ENCODE measurements around the gene ZC3H18.

Gene ZC3H18

GRCh38 chr16:88627531-88628411 is 57.6 kb downstream of the ZC3H18 start:
- no peak for DNase-seq

GRCh38 chr16:88628512-88628974 is 58.3 kb downstream of the ZC3H18 start:
- DNase-seq = peak; percentile 37

GRCh38 chr16:88629835-88630234 is 59.6 kb downstream of the ZC3H18 start:
- no peak for DNase-seq

- no peak for DNase-seq
Observed at GRCh38 chr16:88630433-88630832, 60.2 kb downstream of the ZC3H18 start.

DNA sequence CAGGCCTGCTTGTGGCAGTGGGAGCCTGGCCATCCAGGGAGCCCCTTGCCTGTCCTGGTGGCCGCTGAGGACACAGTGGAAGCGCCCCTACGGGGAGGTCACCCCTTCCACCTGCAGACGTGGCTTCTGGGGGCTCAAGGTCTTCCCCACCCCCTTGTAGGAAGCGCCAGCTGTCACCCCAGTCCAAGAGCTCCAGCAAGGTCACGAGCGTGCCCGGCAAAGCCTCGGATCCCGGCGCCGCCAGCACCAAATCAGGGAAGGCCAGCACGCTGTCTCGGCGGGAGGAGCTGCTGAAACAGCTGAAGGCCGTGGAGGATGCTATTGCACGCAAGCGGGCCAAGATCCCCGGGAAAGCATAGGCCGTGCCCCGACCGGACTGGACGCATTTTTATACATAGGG is 60.7 kb downstream of the ZC3H18 start:
- no peak for DNase-seq

DNA sequence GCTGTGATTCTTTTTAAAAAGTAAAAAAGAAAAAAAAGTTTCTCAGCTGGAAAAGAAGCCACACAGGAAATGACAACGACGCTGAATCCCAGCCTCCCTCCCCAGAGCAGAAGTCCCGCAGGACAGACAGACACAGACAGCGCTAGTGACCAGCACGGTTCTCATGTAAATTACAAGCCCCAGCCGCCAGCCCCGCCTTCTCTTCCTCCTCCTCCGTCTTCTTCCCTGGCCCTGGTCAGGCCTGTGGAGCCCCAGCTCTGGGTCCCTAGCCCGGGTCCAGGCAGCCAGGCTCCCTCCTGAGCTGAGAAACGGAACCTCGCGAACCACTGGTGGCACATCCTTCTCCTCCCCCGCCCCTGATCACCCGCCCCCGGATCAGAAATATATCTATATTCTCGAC is 61.2 kb downstream of the ZC3H18 start:
- DNase-seq = no peak

GRCh38 chr16:88631920-88632586 is 61.9 kb downstream of the ZC3H18 start:
- DNase-seq = no peak

DNA sequence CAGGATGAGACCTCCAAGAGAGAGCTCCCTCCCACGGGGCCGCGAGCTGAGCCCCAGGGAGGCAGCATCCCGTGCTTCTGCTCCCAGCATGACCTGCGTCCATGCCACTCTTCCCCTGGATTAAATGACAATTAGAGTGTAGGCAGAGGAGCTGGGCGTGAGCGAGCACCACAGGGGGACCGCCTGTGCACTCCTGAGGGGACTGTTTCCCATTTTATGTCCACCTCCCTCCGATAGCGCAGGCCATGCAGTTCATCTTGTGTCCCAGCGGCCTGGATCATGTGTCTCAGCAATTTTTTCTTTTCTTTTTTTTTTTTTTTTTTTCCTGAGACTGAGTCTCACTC is 62.4 kb downstream of the ZC3H18 start:
- no peak for DNase-seq

DNA sequence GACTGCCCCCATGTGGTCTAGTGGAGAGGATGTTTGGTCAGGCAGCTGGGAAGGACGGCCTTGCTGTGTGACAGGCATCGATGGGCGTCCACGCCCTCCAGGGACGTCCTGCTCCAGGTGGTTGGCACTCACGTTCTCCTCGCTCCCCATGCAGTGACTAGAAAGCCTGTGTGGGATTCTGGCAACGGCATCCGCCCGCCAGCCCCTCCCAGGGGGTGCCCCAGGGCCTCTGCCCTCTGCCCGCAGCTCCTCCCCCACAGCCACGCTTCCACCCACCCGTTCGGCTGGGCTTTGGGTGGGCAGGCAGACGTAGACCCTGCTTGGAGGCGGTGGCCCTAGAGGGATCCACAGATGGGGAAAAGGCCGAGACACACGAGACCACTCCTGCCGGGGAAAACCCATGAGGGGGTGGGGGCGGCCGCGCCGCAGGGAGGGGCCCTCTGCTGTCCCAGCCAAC is 63.5 kb downstream of the ZC3H18 start:
- DNase-seq = peak; percentile 54

GRCh38 chr16:88634141-88634993 is 64.2 kb downstream of the ZC3H18 start:
- peak; percentile 53 for DNase-seq

DNA sequence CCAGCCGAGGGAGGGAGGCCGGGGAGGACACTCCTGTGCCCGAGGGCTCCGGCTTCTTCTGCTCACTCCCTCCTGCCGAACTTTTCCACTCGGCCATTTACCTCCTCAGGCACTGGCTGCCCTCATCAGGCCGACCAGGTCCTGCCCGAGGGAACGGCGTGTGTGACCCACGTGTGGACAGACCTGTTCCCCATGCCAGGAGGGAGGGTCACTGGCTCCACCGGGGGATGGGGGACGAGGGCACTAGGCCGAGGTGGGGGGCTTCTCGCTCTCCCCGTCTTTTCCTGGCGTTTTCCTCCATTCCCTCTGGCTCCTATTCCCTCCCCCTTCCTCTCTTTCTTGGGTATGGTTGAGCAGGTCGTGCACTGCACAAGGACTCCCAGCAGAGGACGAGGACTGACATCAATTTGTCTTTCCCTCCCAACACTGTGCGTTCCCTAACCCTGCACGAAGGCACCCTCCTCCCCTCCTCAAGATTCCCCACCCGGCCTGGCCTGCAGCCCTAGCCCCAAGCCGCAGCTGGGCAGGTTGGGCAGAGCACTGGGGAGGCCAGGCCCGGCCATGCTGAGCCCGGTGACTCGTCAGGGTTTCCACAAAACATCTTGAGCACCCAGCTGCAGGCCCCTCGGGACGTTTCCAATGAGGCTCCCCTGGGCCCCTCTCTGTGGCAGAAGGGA is 64.9 kb downstream of the ZC3H18 start:
- DNase-seq = no peak

DNA sequence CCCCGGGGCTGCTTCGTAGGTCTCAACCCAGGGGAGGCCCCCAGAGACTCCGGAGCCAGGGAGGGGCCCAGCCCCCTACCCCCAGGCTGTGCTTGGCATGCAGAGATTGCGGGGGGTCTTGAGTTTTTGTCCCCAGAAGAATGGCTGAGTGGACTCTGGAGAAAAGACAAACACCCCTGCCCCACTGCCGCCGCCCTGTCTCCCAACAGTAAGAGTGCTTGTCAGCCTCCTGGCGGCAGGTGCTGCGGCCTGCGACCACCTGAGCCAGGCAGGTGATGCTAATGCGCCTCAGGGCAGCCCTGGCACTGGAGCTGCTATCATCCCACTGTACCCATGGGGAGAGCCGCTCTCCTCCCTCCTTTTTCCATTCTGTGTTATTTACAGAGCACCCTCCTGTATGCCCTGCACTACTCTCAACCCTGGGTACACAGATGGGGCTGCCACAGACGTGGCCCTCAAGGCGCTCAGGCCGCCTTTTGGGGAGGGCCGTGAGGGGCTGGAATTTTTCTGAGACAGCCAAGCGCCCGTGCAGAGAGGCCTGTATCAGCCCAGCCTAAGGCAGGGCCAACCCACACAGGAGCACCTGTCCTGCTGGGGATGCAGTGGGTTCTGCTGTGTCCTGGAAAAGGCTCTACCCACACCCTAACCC is 65.6 kb downstream of the ZC3H18 start:
- no peak for DNase-seq

GRCh38 chr16:88636488-88637265 is 66.5 kb downstream of the ZC3H18 start:
- no peak for DNase-seq

GRCh38 chr16:88638323-88639230 is 68.4 kb downstream of the ZC3H18 start, which contains the start of gene IL17C:
Gene IL17C, plus strand, starts transcription at chr16:88638572. Its CDS starts 70 bp downstream, at chr16:88638642.
- peak; percentile 26 for DNase-seq

GRCh38 chr16:88639231-88640038 is 69.2 kb downstream of the ZC3H18 start:
- DNase-seq = no peak

- no peak for DNase-seq
Observed at GRCh38 chr16:88640039-88640495, 69.9 kb downstream of the ZC3H18 start.

- DNase-seq = no peak
Observed at GRCh38 chr16:88640498-88641247, 70.5 kb downstream of the ZC3H18 start.

All from activated CD4-positive, alpha-beta T cell treated with anti-CD3 and anti-CD28 coated beads for 48 hours (primary cell).